HuH-7 (cell line): ENCODE measurements around the gene TRIM40.

Experiments used
- DNase-seq: peaks from one replicate; pipeline ENCODE4 v3.0.0; 2011; ENCODE audit warnings: low spot score

The TRIM40 gene

GRCh38 chr6:30135757-30136156 lies at the start of gene TRIM40:
TRIM40 (plus strand) TSS chr6:30136140; CDS start chr6:30137037, 897 bp downstream.
- peak; percentile 40 for DNase-seq

- no peak for DNase-seq
These were observed 48.1 kb upstream of the TRIM40 start for GRCh38 chr6:30087876-30088275.

- no peak for DNase-seq
These were observed 44.2 kb upstream of the TRIM40 start for GRCh38 chr6:30091577-30092381.

- no peak for DNase-seq
These were observed 42.9 kb upstream of the TRIM40 start for GRCh38 chr6:30092852-30093543.

- no peak for DNase-seq
These were observed 41.8 kb upstream of the TRIM40 start for GRCh38 chr6:30093951-30094661.

- DNase-seq, result no peak
These were observed 39.1 kb upstream of the TRIM40 start for GRCh38 chr6:30096829-30097228.

- no peak for DNase-seq
These were observed 37.8 kb upstream of the TRIM40 start for GRCh38 chr6:30097902-30098768.

- no peak for DNase-seq
These were observed 35.8 kb upstream of the TRIM40 start for GRCh38 chr6:30100154-30100553.

GRCh38 chr6:30100585-30101443 lies 35.1 kb upstream of the TRIM40 start:
- DNase-seq, result no peak

GRCh38 chr6:30101444-30102413 lies 34.2 kb upstream of the TRIM40 start:
- DNase-seq, result peak; percentile 82

- no peak for DNase-seq
These were observed 33.4 kb upstream of the TRIM40 start for GRCh38 chr6:30102414-30102969.

- peak; percentile 70 for DNase-seq
These were observed 32.7 kb upstream of the TRIM40 start for GRCh38 chr6:30102970-30103871.

GRCh38 chr6:30103872-30104179 lies 32.1 kb upstream of the TRIM40 start:
- DNase-seq, result no peak

- DNase-seq, result no peak
These were observed 31.3 kb upstream of the TRIM40 start for GRCh38 chr6:30104661-30105060.

GRCh38 chr6:30111266-30111856 lies 24.6 kb upstream of the TRIM40 start:
- no peak for DNase-seq

GRCh38 chr6:30112402-30112994 lies 23.4 kb upstream of the TRIM40 start:
- no peak for DNase-seq

GRCh38 chr6:30113003-30113759 lies 22.8 kb upstream of the TRIM40 start, which contains the start of gene TRIM31:
TRIM31 (minus strand) TSS chr6:30113090; CDS start chr6:30112805, 285 bp downstream.
- peak; percentile 45 for DNase-seq
